A549 treated with DMSO at 1 μM for 4 hours (cell line): ENCODE data around the gene NR4A3. TPM values are rescaled to one million over a fixed set of nuclear protein-coding genes. Genes with fewer than 3 reads are reported as not detected.

ENCODE experiments used
- total RNA-seq: library from RNA; stranded (reverse); fragments of 200-300 nt; extraction: Qiagen RNA extraction; gene quantifications from 5 replicates; pipeline ENCODE4 v1.2.3, GENCODE V29; 2022; ENCODE audit warnings: low read depth

The NR4A3 gene
- total RNA-seq, result 2.3 to 3.6 TPM (median 3.2 TPM) in 5 replicates

DNA sequence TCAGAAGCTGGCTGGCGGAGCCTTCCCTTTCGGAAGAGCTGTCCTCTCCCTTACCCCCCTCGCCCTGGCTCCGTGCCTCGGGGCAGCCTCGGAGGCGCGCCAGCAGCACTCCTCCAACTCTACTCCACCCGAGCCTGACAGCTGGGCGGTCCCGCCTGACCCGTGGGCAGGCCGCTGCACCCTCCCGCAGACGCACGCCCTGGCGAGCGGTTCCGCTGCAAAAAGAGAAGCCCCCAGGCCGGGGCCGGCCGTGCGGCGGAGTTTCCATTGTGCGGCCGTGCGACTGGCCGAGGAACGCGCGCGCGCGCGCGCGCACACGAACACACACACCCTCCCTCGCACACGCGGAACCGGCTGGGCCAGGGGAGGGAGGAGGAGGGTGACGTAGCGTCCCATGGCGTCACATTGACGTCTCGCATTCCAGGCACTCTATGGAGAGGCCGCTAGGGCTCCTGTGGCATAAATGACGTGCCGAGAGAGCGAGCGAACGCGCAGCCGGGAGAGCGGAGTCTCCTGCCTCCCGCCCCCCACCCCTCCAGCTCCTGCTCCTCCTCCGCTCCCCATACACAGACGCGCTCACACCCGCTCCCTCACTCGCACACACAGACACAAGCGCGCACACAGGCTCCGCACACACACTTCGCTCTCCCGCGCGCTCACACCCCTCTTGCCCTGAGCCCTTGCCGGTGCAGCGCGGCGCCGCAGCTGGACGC is at the start of gene NR4A3:
Gene NR4A3 (plus strand): TSS at position 490 of the 713 bp plus-strand sequence. CDS start 6,158 bp downstream, outside the sequence.

GRCh38 chr9:99906403-99907207 is 84.9 kb downstream of the NR4A3 start, which contains the start of gene STX17:
STX17 (plus strand) TSS chr9:99906654; CDS start chr9:99915240, 8,586 bp downstream.

Other genes starting within 250 kb of the NR4A3 start
- 8.3 to 11.0 TPM (median 10.6 TPM) in 5 replicates for gene STX17, start 84.8 kb downstream of the NR4A3 start, total RNA-seq